Lower leg skin (tissue), 4 donors: Measurements from ENCODE around the gene SDK1. TPM values are rescaled to one million over a fixed set of nuclear protein-coding genes. Genes with fewer than 3 reads are reported as not detected.
A peak's percentile ranks its signal among the peaks of the same experiment; 100 is the strongest.

ENCODE experiments used
- DNase-seq, 2 donors: peaks; one replicate each; pipeline ENCODE4 v3.0.0-alpha.2; 2019; ENCODE audit warnings: low spot score in 2 of 2
- H3K4me3 ChIP-seq: fragments of 200-600 bp; sonication (generic); 2 replicates; pipeline ENCODE4 v1.5.1; 2017; ENCODE audit warnings: mild to moderate bottlenecking, low read depth; ENCODE audit not compliant: poor library complexity, severe bottlenecking
- CTCF ChIP-seq, 3 donors: fragments of 450-650 bp; IDR thresholded peaks; one replicate each; pipeline ENCODE4 v1.5.1; 2016; ENCODE audit warnings: antibody characterized with exemption in 3 of 3, mild to moderate bottlenecking in 3 of 3, moderate library complexity in 2 of 3
- POLR2A ChIP-seq, 2 donors: fragments of 450-650 bp; IDR thresholded peaks; one replicate each; pipeline ENCODE4 v1.6.1; 2016 to 2017; ENCODE audit warnings: antibody characterized with exemption in 2 of 2, mild to moderate bottlenecking in 1 of 2, moderate library complexity in 1 of 2
- whole genome bisulfite sequencing, 2 donors: methylation state at CpG; one replicate each; pipeline ENCODE4 v1.1.5; 2018; 5-methylcytosine and 5-hydroxymethylcytosine counted together
- intact Hi-C: fragments of 100-400 bp; cut with DNase I; formaldehyde crosslinking; loops from one replicate; pipeline ENCODE4 v1.15.0; 2023; ENCODE audit warnings: low total_unique reads
- total RNA-seq, 4 donors: library from RNA; depleted of rRNA; stranded (reverse); fragments of >200 nt; gene quantifications; one replicate each; pipeline ENCODE4 v1.1.0, GENCODE V29; 2016

Gene SDK1
- total RNA-seq, 4 donors from 2014 or later, result 1.9 to 7.2 (median 5.1) TPM

GRCh38 chr7:4244635-4245034, 943.6 kb downstream of the SDK1 start:
- no peak overlapping the region for H3K4me3 ChIP-seq
- WGBS, 2 donors, result 84 to 90% methylated on average over 6 of the region's 6 CpGs
- TF ChIP-seq POLR2A (IDR thresholded peaks at IDR 0.05) (no peak), CTCF (IDR thresholded peaks at IDR 0.05) (no peak)
- DNase-seq, result peak in 1 of 2 donors; percentile 45
- intact Hi-C loops, result loop anchor here (5.0 kb wide), 1 partner anchor 663 kb away; no protein-coding TSS in a partner anchor

- DNase-seq, result peak in 1 of 2 donors; percentile 79
- 93 to 95% methylated on average over 13 to 19 of the region's 19 CpGs for WGBS, 2 donors
- TF ChIP-seq POLR2A (IDR thresholded peaks at IDR 0.05) (no peak), CTCF (IDR thresholded peaks at IDR 0.05) (no peak)
- no peak overlapping the region for H3K4me3 ChIP-seq
- intact Hi-C loops, result loop anchor here (5.0 kb wide), 1 partner anchor 662 kb away; no protein-coding TSS in a partner anchor
Measured at GRCh38 chr7:4245135-4245865, 944.2 kb downstream of the SDK1 start.

- no peak for TF ChIP-seq POLR2A (IDR thresholded peaks at IDR 0.05)
- no peak for TF ChIP-seq CTCF (IDR thresholded peaks at IDR 0.05)
- peak in 1 of 2 donors; percentile 49 for DNase-seq
- H3K4me3 ChIP-seq, result no peak overlapping the region
- intact Hi-C loops, result loop anchor here (5.0 kb wide), 1 partner anchor 661 kb away; no protein-coding TSS in a partner anchor
- 85 to 86% methylated on average over 12 of the region's 12 CpGs for WGBS, 2 donors
Measured at GRCh38 chr7:4245866-4246470, 944.9 kb downstream of the SDK1 start.

GRCh38 chr7:4246536-4246935, 945.5 kb downstream of the SDK1 start:
- no peak overlapping the region for H3K4me3 ChIP-seq
- 85 to 94% methylated on average over 10 to 11 of the region's 11 CpGs for WGBS, 2 donors
- intact Hi-C loops, result loop anchor here (5.0 kb wide), 1 partner anchor 661 kb away; no protein-coding TSS in a partner anchor
- DNase-seq, result peak in 1 of 2 donors; percentile 21
- no peak for TF ChIP-seq POLR2A (IDR thresholded peaks at IDR 0.05)
- TF ChIP-seq CTCF (IDR thresholded peaks at IDR 0.05), result no peak

GRCh38 chr7:4247106-4247876, 946.2 kb downstream of the SDK1 start:
- DNase-seq, result peak in 1 of 2 donors; percentile 70
- intact Hi-C loops, result loop anchor here (5.0 kb wide), 1 partner anchor 660 kb away; no protein-coding TSS in a partner anchor
- TF ChIP-seq CTCF (IDR thresholded peaks at IDR 0.05) (no peak), POLR2A (IDR thresholded peaks at IDR 0.05) (no peak)
- no peak overlapping the region for H3K4me3 ChIP-seq
- 79 to 82% methylated on average over 25 to 27 of the region's 27 CpGs for WGBS, 2 donors
